HG02884 (cell line): ENCODE data around the gene TEAD1.

Experiments
- ATAC-seq: cut with Tn5 transposase; IDR thresholded peaks from one replicate; pipeline ENCODE4 v1.9.1; 2021; ENCODE audit warnings: mild to moderate bottlenecking, moderate library complexity; ENCODE audit not compliant: unreplicated experiment

Gene TEAD1

DNA sequence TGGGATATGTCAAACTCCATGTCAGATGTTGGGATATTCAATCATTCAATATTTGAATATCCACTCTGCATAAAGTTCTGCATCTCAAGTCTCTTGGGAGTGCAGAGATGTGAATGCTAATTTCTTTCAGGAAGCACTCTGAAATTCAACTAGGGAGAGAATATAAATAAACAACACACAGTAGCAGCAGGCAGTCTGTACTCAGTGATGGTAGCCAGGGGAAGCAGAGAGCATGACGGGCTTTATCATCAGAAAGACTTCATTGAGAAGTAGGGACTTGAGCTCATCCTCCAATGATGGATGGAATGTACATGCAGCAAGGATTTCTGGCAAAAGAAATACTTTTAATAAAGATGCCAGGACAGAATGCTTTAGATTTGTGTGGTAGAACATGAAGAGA, 9.8 kb upstream of the TEAD1 start:
- ATAC-seq, result no peak

DNA sequence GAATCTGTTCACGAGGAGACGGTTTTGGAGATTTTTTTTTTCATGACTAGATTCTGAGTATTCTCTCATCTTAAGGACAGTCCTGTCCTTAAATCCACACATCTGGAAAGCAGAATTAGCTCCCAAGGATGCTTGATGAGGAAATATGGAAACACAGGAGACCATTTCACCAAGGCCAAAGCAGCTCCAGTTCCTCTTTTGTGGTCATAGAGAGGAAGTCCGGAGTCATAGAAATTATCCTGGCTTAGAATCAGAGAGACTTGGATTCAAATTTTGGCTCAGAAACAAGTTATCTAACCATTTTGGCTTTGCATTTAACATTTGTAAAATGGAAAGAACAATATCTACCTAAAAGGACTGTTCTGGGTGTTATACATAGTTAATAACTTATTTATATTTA, 7.3 kb upstream of the TEAD1 start:
- ATAC-seq, result no peak

DNA sequence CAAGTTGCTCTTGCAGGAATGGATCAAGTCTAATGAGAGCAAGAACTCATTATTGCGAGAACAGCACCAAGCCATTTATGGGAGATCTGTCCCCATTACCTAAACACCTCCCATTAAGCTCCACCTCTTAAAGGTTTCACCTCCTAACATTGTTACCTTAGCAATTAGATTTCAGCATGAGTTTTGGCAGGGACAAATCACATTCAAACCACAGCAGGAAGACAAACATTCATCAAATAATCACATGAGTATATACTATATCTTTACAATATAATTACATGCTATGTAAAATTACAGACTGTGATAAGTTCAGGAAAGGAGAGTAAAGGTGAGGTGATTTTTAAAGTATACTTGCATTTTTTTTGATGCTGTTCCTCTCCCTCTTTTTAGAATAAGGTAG, 6.6 kb upstream of the TEAD1 start:
- no peak for ATAC-seq

DNA sequence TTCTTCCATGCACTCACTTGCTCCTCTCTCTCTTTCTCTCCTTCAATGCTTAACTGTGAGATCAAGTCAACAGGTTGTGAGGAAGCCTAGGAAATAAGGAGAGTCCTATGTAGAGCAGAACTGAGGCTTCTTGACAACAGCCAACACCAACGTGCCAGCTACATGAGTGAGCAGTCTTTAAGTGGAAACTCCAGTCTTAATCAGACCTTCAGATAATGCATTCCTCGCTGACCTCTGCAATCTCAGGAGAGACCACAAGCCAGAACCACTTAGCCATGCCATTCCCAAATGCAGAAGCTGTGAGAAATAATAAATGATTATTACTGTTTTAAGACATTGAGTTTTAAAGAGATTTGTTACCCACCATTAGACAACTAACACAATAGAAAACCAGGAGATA, 6.1 kb upstream of the TEAD1 start:
- no peak for ATAC-seq

DNA sequence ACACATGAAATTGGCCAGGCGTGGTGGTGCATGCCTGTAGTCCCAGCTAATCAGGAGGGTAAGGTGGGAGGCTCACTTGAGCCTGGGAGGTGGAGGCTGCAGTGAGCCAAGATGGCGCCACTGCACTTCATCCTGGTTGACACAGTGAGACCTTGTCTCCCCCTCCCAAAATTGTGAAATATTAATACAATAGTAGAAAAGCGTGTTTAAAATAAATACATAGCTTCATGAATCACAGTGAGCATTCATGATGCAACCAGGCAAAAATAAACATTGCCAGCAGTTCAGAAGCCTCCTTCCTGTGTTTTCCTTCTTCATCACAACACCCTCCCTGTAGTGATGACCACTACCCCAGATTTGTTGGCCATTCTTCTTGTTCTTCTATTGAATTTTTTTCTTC, 4.3 kb upstream of the TEAD1 start:
- ATAC-seq, result no peak

DNA sequence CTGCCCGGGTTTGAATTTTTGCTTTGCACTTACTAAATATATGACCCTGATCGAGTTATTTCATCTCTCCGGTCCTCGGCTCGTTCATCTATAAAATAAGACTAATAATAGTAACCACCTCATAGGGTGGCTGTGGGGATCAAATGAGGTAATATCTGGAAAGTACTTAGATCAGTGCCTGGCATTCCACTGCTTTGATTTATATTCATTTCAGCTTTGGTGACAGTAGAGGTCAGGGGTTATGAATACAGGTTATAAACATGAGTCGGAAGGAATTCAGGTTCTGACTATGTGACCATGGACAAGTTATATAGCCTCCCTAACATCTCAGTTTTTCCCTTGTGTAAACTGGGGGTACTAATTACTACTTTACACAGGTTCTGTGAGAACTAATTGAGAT, 2.9 kb upstream of the TEAD1 start:
- no peak for ATAC-seq

DNA sequence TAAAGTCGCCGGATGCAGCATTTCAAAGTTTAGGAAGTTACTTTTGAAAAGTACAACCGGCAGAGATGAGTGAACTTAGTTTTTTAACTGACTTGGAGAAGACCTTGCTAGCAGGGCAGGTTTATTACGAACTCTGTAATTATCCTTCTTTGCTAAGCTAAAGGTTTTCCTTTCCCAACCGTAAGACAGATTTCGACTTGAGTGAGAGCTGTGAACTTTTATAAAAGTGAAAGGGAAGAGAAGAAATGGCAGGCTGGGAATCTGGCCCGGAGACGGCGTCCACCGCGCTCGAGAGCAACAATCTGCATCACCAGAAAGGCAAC, 659 bp upstream of the TEAD1 start:
- ATAC-seq, result peak; percentile 31

DNA sequence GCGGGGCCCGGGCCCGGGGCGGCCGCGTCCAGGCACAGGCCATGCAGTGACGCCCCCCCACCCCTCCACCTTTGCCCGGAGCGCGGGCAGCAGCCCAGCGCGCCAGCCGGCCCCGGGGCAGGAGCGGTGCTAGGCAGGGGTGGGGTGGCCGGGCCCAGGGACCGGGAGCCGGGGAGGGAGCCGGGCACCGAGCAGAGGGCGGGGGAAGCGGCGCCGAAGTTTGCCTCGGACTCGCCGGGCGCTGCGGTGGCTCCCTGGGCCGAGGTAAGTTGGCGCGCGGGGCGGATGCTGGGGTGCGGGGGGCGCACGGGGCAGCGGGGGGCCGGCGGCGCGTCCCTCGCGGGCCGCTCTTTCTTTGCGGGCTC, 332 bp downstream of the TEAD1 start:
- ATAC-seq, result no peak

DNA sequence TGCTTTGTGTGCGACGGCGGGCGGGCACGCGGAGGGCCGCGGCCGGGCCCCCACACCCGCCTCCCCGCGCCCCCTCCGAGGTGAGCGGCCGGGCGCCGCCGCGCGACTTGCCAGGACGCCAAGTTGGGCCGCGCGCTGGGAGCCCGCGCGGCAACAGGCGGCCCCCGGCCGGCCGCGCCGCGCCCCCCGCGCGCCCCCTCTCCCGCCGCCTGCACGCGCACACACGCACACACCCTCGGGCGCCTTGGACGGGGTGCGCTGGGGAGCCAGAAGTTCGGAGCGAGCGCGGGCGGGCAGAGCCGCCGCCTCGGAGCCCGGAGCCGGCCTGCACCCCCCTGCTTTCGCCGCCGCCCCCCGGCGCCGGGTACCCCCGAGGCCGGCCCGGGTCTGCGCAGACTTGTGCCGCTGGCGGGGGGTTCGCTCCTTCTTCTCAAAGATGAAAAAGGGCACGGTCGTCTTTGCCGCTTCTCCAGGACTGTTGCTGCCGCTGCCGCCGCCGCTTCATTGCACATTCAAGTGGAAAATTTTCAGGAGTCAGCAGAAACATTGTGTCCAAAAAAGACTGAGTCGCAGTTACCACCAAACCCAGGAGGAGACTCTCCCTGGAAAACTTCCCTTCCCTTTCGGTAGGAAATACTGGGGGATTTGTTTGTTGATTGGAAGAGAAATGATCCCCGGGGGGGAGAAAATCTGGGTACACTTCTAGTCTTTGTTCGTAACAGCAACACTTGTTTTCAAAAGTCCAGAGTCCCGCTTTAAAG, 895 bp downstream of the TEAD1 start:
- ATAC-seq, result no peak

DNA sequence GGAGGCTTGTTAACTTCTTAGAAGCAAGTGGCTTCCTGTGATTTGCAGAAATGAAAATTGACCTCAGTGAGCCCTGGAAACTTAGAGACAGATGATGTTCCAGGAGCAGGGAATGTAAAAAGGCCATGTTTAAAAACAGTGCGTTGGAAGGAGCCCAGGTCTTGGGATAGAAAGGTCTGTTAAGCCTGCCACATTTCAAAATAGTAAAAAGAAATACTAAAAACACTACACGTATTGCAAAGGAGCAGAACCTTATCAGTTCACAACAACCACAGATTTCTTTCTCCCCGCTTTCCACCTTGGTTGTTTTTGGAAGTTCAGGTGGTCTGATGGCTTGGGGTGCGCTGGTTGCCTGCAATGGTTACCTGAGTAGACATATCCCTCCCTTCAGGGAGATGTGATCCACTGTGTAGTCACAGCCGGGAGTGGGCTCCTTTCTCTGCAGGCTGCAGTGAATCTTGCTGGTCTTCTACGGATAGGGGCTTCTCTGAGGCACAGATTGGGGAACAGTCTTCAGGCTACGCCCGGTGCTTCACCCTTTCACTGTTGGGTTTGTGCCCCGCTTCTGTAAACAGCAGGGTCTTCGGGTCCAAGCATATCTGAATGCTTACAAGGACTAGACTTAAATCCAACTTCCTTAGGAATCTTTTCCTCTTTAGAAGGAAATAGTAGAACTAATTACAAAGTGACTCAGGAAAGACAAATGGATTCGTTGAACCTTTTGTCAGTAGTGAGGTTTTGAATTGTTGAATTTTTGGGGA, 1.9 kb downstream of the TEAD1 start:
- no peak for ATAC-seq

DNA sequence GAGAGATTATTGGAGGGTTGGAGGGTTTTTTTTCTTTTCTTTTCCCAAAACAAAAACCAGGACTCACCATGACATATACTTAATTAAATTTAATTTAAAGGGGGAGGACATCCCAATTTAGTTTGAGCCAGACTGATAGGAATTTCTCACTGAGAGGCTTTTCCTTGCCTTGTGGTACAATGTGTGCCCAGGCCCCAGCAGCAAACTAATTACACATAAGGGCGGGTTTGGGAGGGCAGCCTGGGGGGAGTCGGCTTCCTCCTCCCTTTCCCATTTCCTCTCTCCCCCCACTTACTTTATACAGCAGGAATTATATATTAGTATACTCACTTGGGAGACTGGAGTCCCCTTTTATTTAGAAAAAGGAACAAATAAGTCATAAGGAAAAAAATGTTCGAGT, 2.9 kb downstream of the TEAD1 start:
- ATAC-seq, result no peak

DNA sequence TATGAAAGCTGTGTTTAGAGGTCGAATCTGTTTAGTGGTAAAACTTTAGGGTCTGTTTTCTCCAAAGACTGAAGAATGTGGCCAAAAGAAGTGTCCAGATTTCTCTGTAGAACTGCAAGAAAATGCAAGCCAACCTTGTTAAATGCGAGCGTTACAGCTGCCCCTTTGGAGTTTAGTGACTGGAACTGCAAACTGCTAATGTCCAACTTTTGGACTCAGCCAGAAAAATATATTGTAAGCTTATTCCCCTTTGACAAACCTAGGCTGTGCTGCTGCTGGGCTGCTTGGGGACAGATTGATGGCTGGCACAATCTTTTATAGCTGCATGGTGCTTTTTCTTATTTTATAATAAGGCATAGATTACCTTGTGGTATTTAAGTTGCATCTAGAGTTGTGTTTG, 3.9 kb downstream of the TEAD1 start:
- ATAC-seq, result no peak

DNA sequence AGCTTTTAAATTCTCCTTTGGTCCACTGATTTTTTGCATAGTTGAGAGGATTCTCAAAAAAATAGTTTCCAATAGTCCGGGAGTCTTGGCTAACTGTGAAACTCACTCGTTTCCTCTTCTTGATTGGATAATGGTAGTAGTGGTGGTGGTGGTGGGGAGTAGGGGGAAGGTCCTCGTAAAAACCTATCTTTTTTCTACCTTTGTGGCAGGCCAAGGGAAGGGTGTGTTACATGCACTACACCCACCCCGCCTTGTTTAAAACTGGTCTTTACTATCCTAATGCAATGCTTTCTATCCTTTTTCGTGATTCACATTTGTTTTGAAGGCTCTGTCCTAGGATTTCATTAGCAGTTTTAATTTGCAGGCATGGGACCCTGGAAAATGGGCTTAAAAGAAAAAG, 4.8 kb downstream of the TEAD1 start:
- ATAC-seq, result no peak

DNA sequence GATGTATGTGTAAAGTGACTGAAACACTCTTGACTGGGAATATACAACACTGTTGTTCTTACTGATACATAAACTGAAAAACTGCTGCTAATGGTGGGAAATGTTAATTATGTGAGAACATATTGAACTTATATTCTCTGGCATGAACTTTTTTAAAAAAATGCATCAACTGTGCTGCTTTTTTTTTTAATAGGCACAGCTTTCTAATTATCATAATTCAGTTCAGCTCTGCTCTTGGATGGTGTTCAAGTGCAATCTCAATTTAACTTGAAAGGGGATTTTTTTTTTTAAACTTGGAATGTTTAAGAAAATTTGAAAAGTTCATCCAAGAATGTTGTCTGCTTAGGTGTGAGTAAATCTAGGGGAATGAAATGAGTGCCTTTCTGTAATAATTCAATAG, 5.2 kb downstream of the TEAD1 start:
- ATAC-seq, result no peak

DNA sequence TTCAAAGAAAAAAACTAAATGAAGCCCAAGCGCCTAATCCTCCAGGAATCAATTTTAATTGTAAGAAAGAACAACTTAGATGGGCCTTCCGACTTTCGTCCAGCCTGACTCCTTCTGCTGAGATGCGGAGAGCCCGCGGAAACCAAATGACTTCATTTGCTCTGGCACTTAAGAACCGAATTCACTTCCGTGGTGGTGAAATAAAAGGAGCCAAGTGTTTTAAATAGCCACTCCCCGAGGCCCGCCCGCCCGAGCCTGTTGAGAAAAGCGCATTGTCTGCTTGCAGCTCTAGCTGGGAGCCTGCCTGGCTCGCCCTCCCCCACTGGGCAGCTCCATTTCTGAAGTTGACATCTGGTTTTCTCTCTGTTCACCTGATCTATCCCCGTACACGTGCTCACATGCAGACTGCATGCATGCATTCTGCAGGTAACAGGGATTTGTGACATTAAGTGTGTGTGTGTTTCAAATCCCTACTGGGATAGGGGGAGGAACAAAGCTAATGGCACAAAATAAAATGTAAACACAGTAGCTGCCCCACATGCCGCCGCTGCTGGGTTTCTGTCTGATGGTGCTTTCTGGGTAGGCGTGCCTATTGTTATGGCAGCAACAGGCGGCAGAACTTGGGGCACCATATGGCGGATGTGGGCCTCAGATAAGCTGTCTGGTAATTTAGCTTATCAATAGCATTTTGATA, 6.2 kb downstream of the TEAD1 start:
- no peak for ATAC-seq

DNA sequence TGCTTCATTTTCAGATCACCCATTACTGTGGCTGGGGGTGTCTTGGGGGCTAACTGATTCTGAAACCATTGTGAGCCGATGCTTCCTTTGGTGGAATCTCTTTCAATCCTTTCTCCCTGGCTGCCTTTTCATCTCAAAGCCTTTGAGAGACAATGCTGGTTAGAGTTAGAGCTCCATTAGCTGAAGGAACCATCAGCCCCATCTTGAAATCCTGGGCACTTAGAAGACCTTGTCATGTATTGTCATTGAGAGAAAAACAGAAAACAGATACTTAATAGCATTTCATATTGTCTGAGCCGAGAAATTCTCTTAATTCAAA, 6.7 kb downstream of the TEAD1 start:
- no peak for ATAC-seq

DNA sequence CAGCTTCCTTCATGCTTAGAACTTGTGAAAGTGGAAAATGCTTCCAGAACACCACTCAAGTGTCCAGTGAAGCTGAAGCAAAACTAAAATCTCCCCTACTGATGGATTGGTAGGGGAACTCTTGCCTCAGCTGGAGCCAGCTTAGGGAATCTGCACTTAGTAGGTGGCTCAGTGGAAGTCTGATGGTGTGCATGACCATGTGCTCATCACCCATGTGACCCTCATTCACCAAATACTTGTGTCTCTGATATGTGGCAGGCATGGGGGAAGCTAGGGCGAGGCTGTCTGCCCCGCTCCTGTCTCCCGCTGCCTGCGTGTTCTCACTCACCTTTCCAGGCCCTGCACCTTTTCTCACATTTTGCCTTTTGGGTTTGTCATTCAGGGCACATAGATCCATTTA, 7.2 kb downstream of the TEAD1 start:
- ATAC-seq, result no peak

DNA sequence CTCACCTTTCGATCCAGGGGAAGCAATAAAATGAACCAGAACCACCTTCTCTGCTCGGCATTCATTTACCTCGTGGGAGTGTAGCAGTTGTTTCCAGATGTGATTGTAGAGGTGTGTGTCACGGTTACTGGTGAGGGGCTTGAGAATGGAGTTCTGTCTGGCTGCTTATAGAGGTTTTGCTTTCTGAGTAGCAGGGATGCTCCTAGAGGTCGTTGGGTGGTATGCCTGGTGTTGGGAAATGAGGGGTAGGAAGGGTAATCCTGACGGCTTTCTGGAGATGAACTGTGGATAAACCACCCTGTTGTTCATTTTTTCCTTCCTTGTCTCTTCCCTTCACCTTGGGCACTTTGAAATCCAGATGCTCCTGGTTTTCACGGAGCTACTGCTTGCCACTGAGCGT, 8.1 kb downstream of the TEAD1 start:
- ATAC-seq, result no peak

DNA sequence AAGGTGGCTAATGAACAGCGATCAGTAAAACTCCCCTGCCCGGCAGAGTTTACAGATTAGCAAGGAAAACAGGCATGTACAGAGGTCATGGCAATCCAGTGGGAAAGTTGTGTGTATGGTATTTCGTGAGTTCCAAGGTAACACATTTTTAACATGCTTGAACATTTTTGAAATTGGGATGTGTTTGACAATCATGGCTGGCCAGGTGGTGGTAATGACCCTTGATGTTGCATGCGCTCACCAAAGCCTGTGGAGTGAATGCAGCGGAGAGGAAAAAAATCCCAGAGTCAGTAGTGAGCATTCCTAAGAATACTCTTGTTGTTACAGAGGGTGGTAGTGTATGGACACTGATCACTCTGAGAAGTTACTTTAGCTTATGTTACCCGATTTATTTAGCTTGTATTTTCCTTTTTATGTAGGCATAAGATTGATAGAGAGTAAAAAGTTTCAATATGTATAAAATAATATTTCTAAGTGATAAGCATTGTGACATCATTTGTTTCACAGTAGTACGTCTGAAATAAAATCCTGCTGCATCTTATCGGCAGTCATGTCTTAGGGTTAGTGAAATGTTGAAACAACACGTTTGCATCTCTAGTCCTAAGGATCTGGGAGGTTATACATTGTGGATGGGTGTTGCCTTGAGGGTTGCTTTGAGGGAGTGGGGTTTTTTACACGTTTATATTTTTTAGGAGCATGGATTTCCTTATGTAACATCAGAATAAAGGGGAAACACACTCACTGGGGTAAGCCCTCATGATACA, 8.7 kb downstream of the TEAD1 start:
- ATAC-seq, result no peak

DNA sequence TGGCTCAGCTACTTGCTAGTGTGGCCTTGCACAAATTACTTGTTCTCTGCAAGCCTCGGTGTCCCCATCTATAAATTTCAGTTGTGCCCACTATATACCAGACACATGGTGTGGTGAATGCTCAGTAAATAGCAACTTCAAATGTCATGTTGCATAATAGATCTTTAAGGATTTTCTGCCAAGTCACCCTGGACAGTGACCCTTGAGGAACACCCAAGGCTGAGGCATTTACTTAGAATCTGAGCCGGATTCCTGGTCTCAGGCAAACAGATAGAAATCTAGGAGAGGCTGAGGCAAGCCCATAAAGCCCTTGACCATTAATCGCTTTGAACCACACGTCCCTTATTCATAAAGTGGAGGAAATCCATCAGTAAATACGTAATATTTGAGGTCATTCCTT, 9.7 kb downstream of the TEAD1 start:
- no peak for ATAC-seq

DNA sequence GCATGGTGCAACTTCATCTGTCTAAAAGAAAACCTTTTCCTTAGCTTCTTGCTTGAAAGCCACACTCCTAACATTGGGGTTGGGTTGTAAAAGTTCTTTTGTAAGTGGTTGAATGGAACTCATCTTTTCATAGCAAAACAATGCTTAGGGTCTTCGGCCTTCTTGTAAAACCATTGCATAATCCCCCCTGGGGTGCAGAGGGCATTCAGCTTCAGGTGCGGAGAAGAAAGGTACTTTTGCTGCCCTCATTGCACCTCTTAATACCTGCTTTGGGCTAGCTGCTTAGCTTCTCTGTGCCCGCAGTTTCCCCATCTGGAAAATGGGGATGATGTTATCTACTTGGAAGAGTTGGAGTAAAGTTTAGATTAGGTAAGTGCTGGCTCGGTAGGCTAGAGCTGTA, 10.1 kb downstream of the TEAD1 start:
- no peak for ATAC-seq

DNA sequence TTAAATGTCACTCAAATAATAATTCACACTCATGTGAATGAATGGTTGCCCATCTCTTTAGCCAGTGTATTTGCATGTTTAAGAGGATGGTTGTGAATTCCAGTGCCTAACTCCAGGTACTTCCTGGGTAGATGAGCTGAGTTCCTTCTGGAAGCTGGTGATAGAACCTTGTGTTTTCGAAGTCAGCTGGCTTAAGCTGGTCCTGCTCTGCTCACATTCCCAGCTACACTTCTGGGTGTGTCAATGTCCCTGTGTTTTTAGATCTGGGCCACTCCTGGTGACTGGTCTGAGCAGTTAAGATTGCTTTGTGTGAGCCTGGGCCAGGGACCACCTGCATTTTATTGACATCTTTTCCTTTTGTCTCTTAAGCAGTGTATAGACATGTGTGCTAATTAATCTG, 10.6 kb downstream of the TEAD1 start:
- no peak for ATAC-seq
